Tibial artery (tissue), 4 donors: Measurements from ENCODE around the gene CCDC141.
"Not testable (repeated sequence)": the region's sequence is repeated elsewhere in the genome, so short reads cannot be mapped to it uniquely, and the experiment has no call there.

Experiments
- DNase-seq, 2 donors: peaks; one replicate each; pipeline ENCODE4 v3.0.0-alpha.2; 2019
- H3K27ac ChIP-seq, 2 donors: fragments of 200-600 bp; sonication (generic) in 1 of 2; 1 replicate in 1 of 2; 2 replicates in 1 of 2; pipeline ENCODE4 v1.5.1; 2018 to 2019; ENCODE audit warnings: mild to moderate bottlenecking in 1 of 2
- H3K27me3 ChIP-seq, 2 donors: fragments of 200-600 bp; sonication (generic) in 1 of 2; one replicate each; pipeline versions ENCODE4 v1.5.1 to v1.6.0; 2016 to 2019
- H3K36me3 ChIP-seq, 3 donors: fragments of 200-600 bp; sonication (generic) in 2 of 3; one replicate each; pipeline ENCODE4 v1.5.1; 2016 to 2019; ENCODE audit warnings: mild to moderate bottlenecking in 2 of 3
- H3K4me1 ChIP-seq, 4 donors: fragments of 200-600 bp; sonication (generic) in 2 of 4; 1 replicate in 3 of 4; 2 replicates in 1 of 4; pipeline ENCODE4 v1.5.1; 2016 to 2019
- H3K4me3 ChIP-seq, 2 donors: fragments of 200-600 bp; sonication (generic) in 1 of 2; 1 replicate in 1 of 2; 2 replicates in 1 of 2; pipeline ENCODE4 v1.5.1; 2018 to 2019; ENCODE audit warnings: mild to moderate bottlenecking in 2 of 2
- H3K9me3 ChIP-seq, 3 donors: fragments of 200-600 bp; sonication (generic) in 1 of 3; one replicate each; pipeline ENCODE4 v1.5.1; 2016 to 2019
- CTCF ChIP-seq, 2 experiments: fragments of 200-600 bp in 1 of 2; fragments of 450-650 bp in 1 of 2; IDR thresholded peaks; one replicate each; pipeline ENCODE4 v1.5.1; 2017 to 2019; ENCODE audit warnings: antibody characterized with exemption in 2 of 2, mild to moderate bottlenecking in 1 of 2, moderate library complexity in 1 of 2
- intact Hi-C: fragments of 100-400 bp; cut with DNase I; formaldehyde crosslinking; loops from one replicate; pipeline ENCODE4 v1.15.0; 2023; ENCODE audit warnings: low total_unique reads

The CCDC141 gene

GRCh38 chr2:179019260-179019659 lies 30.7 kb downstream of the CCDC141 start:
- no peaks in the 10 kb centered on the region for H3K27me3 ChIP-seq
- intact Hi-C loops = no loop called here
- H3K4me3 ChIP-seq = no peak overlapping the region
- H3K4me1 ChIP-seq = no peaks in the 10 kb centered on the region
- peaks cover 0 to 4% (median 0%) of the 10 kb centered on the region in 3 donors for H3K9me3 ChIP-seq
- H3K27ac ChIP-seq = no peak overlapping the region
- H3K36me3 ChIP-seq = no peaks in the 10 kb centered on the region
- TF ChIP-seq CTCF (IDR thresholded peaks at IDR 0.05) = no peak
- no peak for DNase-seq

- H3K27me3 ChIP-seq = no peaks in the 10 kb centered on the region
- no peak for TF ChIP-seq CTCF (IDR thresholded peaks at IDR 0.05)
- H3K36me3 ChIP-seq = no peaks in the 10 kb centered on the region
- no peaks in the 10 kb centered on the region for H3K4me1 ChIP-seq
- H3K27ac ChIP-seq = no peak overlapping the region
- intact Hi-C loops = no loop called here
- DNase-seq = no peak
- H3K9me3 ChIP-seq = peaks cover 0 to 4% (median 0%) of the 10 kb centered on the region in 3 donors
- no peak overlapping the region for H3K4me3 ChIP-seq
These were observed 32.1 kb downstream of the CCDC141 start for GRCh38 chr2:179017773-179018357.

- H3K9me3 ChIP-seq = peaks cover 0 to 12% (median 0%) of the 10 kb centered on the region in 3 donors
- H3K27ac ChIP-seq, H3K36me3 ChIP-seq, DNase-seq, intact Hi-C loops, H3K4me3 ChIP-seq, H3K27me3 ChIP-seq, H3K4me1 ChIP-seq: not testable (repeated sequence)
These were observed 35.7 kb downstream of the CCDC141 start for GRCh38 chr2:179014189-179014588.

- no peaks in the 10 kb centered on the region for H3K36me3 ChIP-seq
- intact Hi-C loops = no loop called here
- H3K27ac ChIP-seq = no peak overlapping the region
- DNase-seq = no peak
- H3K9me3 ChIP-seq = peaks cover 0 to 9% (median 0%) of the 10 kb centered on the region in 3 donors
- no peaks in the 10 kb centered on the region for H3K4me1 ChIP-seq
- H3K27me3 ChIP-seq = no peaks in the 10 kb centered on the region
- H3K4me3 ChIP-seq = no peak overlapping the region
- no peak for TF ChIP-seq CTCF (IDR thresholded peaks at IDR 0.05)
These were observed 44.0 kb downstream of the CCDC141 start for GRCh38 chr2:179005976-179006375.

GRCh38 chr2:178999476-178999875 lies 50.5 kb downstream of the CCDC141 start:
- Histone ChIP-seq H3K9me3 (no peaks in the 10 kb centered on the region), H3K4me1 (peaks cover 0 to 4% (median 0%) of the 10 kb centered on the region in 4 donors), H3K27ac (no peak overlapping the region), H3K4me3 (no peak overlapping the region), H3K36me3 (no peaks in the 10 kb centered on the region), H3K27me3 (no peaks in the 10 kb centered on the region)
- TF ChIP-seq CTCF (IDR thresholded peaks at IDR 0.05) = no peak
- intact Hi-C loops = no loop called here
- DNase-seq = no peak

- Histone ChIP-seq H3K9me3 (no peaks in the 10 kb centered on the region), H3K27ac (no peak overlapping the region), H3K36me3 (no peaks in the 10 kb centered on the region), H3K27me3 (no peaks in the 10 kb centered on the region), H3K4me1 (peaks cover 0 to 4% (median 0%) of the 10 kb centered on the region in 4 donors), H3K4me3 (no peak overlapping the region)
- no peak for DNase-seq
- no peak for TF ChIP-seq CTCF (IDR thresholded peaks at IDR 0.05)
- intact Hi-C loops = no loop called here
These were observed 51.4 kb downstream of the CCDC141 start for GRCh38 chr2:178998539-178998938.
